Suprapubic skin (tissue), 4 donors: ENCODE measurements around the gene ZNF705A. TPM values are rescaled to one million over a fixed set of nuclear protein-coding genes. Genes with fewer than 3 reads are reported as not detected.
A peak's percentile ranks its signal among the peaks of the same experiment; 100 is the strongest.
"Not testable (repeated sequence)": the region's sequence is repeated elsewhere in the genome, so short reads cannot be mapped to it uniquely, and the experiment has no call there.

Experiments
- DNase-seq, 2 donors: peaks; one replicate each; pipeline ENCODE4 v3.0.0-alpha.2; 2019; ENCODE audit warnings: low spot score in 2 of 2
- H3K27ac ChIP-seq: fragments of 200-600 bp; sonication (generic); one replicate; pipeline ENCODE4 v1.5.1; 2019
- H3K27me3 ChIP-seq: fragments of 200-600 bp; sonication (generic); one replicate; pipeline ENCODE4 v1.5.1; 2019
- H3K36me3 ChIP-seq: fragments of 200-600 bp; sonication (generic); one replicate; pipeline ENCODE4 v1.5.1; 2019
- H3K4me1 ChIP-seq: fragments of 200-600 bp; sonication (generic); one replicate; pipeline ENCODE4 v1.5.1; 2019
- H3K4me3 ChIP-seq: fragments of 200-600 bp; sonication (generic); one replicate; pipeline ENCODE4 v1.5.1; 2019; ENCODE audit warnings: mild to moderate bottlenecking
- H3K9me3 ChIP-seq: fragments of 200-600 bp; sonication (generic); one replicate; pipeline ENCODE4 v1.5.1; 2019
- EP300 ChIP-seq: sonication (generic); formaldehyde crosslinking; IDR thresholded peaks from one replicate; pipeline ENCODE4 v1.6.1; 2017; ENCODE audit warnings: antibody characterized with exemption
- POLR2A ChIP-seq, 2 donors: fragments of 450-650 bp; IDR thresholded peaks; one replicate each; pipeline ENCODE4 v1.6.1; 2017; ENCODE audit warnings: antibody characterized with exemption in 2 of 2, mild to moderate bottlenecking in 2 of 2, moderate library complexity in 2 of 2
- POLR2AphosphoS5 ChIP-seq, 3 donors: sonication (generic); formaldehyde crosslinking; IDR thresholded peaks; one replicate each; pipeline ENCODE4 v1.6.1; 2017; ENCODE audit warnings: antibody characterized with exemption in 3 of 3
- WGBS: methylation state at CpG from one replicate; pipeline ENCODE4 v1.1.5; 2018; 5-methylcytosine and 5-hydroxymethylcytosine counted together
- total RNA-seq, 4 donors: library from RNA; depleted of rRNA; stranded (reverse); fragments of >200 nt; gene quantifications; one replicate each; pipeline ENCODE4 v1.1.0, GENCODE V29; 2016
- TF ChIP-seq, protein P1 (sequence below), 2 donors: fragments of 200-600 bp in 1 of 2; fragments of 450-650 bp in 1 of 2; sonication (generic) in 1 of 2; IDR thresholded peaks; one replicate each; pipeline ENCODE4 v1.5.1; 2016 to 2019; ENCODE audit warnings: antibody characterized with exemption in 2 of 2, mild to moderate bottlenecking in 1 of 2, moderate library complexity in 1 of 2

ZNF705A gene
- not detected for total RNA-seq

DNA sequence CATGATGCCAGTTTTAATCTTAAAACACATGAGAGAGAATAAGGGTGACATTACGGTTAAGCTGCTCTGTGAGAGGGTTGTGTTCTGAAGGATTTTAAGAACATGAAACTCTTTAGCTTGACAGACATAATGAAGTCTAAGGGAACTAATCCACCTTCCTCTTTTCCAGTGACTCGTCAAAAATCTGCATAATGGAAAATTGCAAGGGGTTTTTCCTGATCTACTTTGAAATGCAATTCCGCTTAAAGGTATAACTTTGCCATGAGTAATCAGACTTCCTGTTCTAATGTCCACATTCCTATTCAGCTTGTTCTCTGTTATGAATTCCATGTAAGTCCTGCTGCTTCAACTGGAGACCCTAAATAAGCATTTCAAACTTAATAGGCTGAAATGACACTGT is at the start of gene ZNF705A:
ZNF705A (plus strand) TSS at position 171 of the 400 bp plus-strand sequence. CDS start 15,611 bp downstream, outside the sequence.
- no peaks in the 10 kb centered on the region for H3K36me3 ChIP-seq
- H3K27me3 ChIP-seq = no peaks in the 10 kb centered on the region
- H3K4me3 ChIP-seq = no peak within 1 kb of the TSS
- no peak within 1 kb of the TSS for H3K27ac ChIP-seq
- 63% methylated on average over 3 of the region's 3 CpGs for WGBS
- DNase-seq = no peak
- no peaks in the 10 kb centered on the region for H3K4me1 ChIP-seq
- TF ChIP-seq POLR2AphosphoS5 (IDR thresholded peaks at IDR 0.05) = no peak
- TF ChIP-seq EP300 = no peak
- TF ChIP-seq, protein P1, sequence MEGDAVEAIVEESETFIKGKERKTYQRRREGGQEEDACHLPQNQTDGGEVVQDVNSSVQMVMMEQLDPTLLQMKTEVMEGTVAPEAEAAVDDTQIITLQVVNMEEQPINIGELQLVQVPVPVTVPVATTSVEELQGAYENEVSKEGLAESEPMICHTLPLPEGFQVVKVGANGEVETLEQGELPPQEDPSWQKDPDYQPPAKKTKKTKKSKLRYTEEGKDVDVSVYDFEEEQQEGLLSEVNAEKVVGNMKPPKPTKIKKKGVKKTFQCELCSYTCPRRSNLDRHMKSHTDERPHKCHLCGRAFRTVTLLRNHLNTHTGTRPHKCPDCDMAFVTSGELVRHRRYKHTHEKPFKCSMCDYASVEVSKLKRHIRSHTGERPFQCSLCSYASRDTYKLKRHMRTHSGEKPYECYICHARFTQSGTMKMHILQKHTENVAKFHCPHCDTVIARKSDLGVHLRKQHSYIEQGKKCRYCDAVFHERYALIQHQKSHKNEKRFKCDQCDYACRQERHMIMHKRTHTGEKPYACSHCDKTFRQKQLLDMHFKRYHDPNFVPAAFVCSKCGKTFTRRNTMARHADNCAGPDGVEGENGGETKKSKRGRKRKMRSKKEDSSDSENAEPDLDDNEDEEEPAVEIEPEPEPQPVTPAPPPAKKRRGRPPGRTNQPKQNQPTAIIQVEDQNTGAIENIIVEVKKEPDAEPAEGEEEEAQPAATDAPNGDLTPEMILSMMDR (IDR thresholded peaks at IDR 0.05) = no peak
- TF ChIP-seq POLR2A (IDR thresholded peaks at IDR 0.05) = no peak
- no peaks in the 10 kb centered on the region for H3K9me3 ChIP-seq

DNA sequence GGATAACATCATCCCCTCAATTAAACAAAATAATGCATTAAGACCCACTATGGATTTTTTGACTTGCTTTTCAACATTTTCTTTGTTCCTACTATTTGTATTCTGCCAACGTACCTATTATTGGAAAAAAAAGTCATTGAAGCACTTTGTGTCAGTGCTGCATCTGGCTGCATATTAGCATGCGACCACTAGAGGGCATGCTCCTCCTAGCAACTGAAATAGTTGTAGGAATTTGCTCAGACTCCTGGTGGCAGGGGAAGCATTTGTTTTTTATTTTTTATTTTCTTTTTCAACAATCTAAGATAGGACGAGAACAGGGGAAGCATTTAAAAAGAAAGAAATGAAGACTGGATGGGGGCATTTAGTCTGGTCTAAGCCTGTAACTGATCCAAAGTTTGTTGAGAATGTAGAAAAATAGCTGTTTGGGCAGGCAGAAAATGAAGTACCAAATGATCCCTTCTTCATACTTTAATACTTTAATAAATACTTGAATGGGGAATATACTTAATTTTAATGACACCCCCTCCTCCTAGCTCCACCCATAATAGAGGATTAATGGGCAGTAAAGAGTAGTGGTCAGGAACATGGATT is 47.9 kb upstream of the ZNF705A start:
- peaks cover 5% of the 10 kb centered on the region for H3K9me3 ChIP-seq
- no peaks in the 10 kb centered on the region for H3K4me1 ChIP-seq
- H3K36me3 ChIP-seq = no peaks in the 10 kb centered on the region
- H3K27me3 ChIP-seq = no peaks in the 10 kb centered on the region
- TF ChIP-seq EP300 = no peak
- TF ChIP-seq, protein P1 (IDR thresholded peaks at IDR 0.05) = peak; percentile 93
- H3K4me3 ChIP-seq = no peak overlapping the region
- DNase-seq = peak; percentile 77 to 88
- 3% methylated on average over 3 of the region's 3 CpGs for WGBS
- H3K27ac ChIP-seq = no peak overlapping the region

DNA sequence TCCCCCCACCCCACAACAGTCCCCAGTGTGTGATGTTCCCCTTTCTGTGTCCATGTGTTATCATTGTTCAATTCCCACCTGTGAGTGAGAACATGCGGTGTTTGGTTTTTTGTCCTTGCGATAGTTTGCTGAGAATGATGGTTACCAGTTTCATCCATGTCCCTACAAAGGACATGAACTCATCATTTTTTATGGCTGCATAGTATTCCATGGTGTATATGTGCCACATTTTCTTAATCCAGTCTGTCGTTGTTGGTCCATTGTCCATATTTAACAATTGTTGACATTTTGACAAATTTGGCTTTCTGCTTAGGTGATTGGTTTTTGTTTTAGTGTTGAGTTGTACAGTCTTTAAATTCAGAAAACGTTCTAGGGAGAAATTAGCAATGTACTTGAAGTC is 43.7 kb upstream of the ZNF705A start:
- H3K9me3 ChIP-seq, DNase-seq, H3K36me3 ChIP-seq, H3K4me1 ChIP-seq, H3K27me3 ChIP-seq, H3K4me3 ChIP-seq, H3K27ac ChIP-seq: not testable (repeated sequence)
- 97% methylated on average over 4 of the region's 4 CpGs for WGBS

DNA sequence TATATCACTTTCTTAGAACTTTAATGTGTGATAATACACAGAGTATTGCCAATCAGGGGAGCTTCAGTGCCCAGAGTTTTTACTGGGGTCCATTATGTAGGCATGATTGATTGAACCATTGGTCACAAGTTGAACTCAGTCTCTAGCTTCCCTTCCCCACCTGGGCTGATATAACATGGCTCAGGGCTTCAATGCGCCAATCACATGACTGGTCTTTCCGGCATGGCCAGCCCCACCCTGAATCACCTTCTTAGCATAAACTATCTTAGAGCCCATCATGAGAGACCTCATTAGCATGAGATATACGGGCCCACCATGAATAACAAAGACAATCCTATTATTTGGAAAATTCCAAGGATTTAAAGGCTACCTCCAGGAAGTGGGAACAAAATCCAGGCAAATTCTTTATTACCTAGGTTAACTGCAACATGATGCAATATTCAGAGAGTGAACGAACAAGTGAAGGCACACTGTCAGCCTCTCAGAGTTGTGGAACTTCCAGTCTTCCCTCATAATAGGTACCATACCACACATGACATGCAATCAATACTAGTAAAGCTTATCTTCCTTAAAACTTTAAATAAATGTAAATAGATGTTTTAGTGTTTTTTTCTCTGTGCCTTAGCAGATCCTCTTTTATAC is 36.6 kb upstream of the ZNF705A start:
- 84% methylated on average over 4 of the region's 4 CpGs for WGBS
- Histone ChIP-seq H3K27ac (no peak overlapping the region), H3K4me1 (no peaks in the 10 kb centered on the region), H3K27me3 (no peaks in the 10 kb centered on the region), H3K9me3 (no peaks in the 10 kb centered on the region), H3K4me3 (no peak overlapping the region), H3K36me3 (no peaks in the 10 kb centered on the region)
- DNase-seq = no peak
- TF ChIP-seq, protein P1 (IDR thresholded peaks at IDR 0.05) = no peak
- no peak for TF ChIP-seq POLR2A (IDR thresholded peaks at IDR 0.05)
- no peak for TF ChIP-seq EP300
- no peak for TF ChIP-seq POLR2AphosphoS5 (IDR thresholded peaks at IDR 0.05)

DNA sequence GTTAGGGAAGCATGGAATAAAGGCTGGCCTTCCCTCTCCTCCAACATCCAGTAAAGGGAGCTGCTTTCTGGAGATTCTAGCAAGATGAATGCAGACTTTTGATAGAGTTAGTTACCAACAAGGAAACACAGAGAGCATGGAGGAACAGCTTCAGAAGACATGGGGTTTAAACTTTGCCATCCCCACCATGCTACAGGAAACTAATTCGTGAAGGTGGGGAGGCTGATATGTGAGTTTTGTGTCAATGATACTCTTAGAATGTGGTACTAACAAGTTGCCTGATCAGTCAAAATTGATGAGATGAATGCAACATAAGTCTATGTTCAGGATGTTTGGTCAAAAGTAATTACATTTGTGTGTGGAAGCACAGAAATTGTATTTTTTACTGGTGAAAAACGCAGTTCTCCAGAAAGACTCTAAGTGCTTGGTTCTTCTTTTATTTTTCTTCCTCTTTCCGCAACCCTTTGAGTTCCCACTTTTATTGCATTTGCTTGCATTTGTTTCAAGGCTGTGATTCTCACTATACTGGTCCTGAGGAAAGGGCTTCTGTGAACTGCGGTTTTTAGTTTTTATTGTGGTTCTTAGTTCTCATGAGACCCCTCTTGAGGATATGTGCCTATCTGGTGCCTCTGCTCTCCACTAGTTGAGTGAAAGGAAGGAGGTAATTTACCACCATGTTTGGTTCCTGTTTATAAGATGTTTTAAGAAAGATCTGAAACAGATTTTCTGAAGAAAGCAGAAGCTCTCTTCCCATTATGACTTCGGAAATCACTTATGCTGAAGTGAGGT is 33.5 kb upstream of the ZNF705A start, which contains the start of gene CLEC4A:
CLEC4A (plus strand) TSS at position 494 of the 789 bp plus-strand sequence; CDS start at position 756, 262 bp downstream.
- DNase-seq = no peak
- Histone ChIP-seq H3K4me3 (peak within 1 kb of the TSS; percentile 2), H3K27me3 (no peaks in the 10 kb centered on the region), H3K27ac (no peak within 1 kb of the TSS), H3K36me3 (no peaks in the 10 kb centered on the region), H3K4me1 (no peaks in the 10 kb centered on the region), H3K9me3 (no peaks in the 10 kb centered on the region)
- no peak for TF ChIP-seq POLR2A (IDR thresholded peaks at IDR 0.05)
- no peak for TF ChIP-seq EP300
- no peak for TF ChIP-seq POLR2AphosphoS5 (IDR thresholded peaks at IDR 0.05)
- TF ChIP-seq, protein P1 (IDR thresholded peaks at IDR 0.05) = no peak
- 79% methylated on average over 5 of the region's 5 CpGs for WGBS
